SH-SY5Y (cell line): Measurements from ENCODE around the gene CD52.

Experiments
- GATA2 ChIP-seq: IDR thresholded peaks from 2 replicates; pipeline ENCODE4 v1.6.1; 2011; ENCODE audit warnings: mild to moderate bottlenecking, low read depth, low read length
- GATA3 ChIP-seq: IDR thresholded peaks from 2 replicates; pipeline ENCODE4 v1.6.1; 2011; ENCODE audit warnings: low read depth, mild to moderate bottlenecking, low read length, moderate library complexity

- TF ChIP-seq GATA2 (no peak), GATA3 (no peak)
These were observed 49.2 kb upstream of the CD52 start for GRCh38 chr1:26268290-26269197.
